Esophagus muscularis mucosa (tissue), 4 donors: ENCODE data around the gene PMIS2. TPM values are rescaled to one million over a fixed set of nuclear protein-coding genes. Genes with fewer than 3 reads are reported as not detected.

Experiments
- DNase-seq: peaks from one replicate; pipeline ENCODE4 v3.0.0-alpha.2; 2017; ENCODE audit errors: extremely low spot score
- H3K27ac ChIP-seq, 4 donors: fragments of 200-600 bp; sonication (generic); replicated peaks in 1 of 4; 1 replicate in 3 of 4; 2 replicates in 1 of 4; pipeline ENCODE4 v1.5.1; 2016 to 2019; ENCODE audit warnings: mild to moderate bottlenecking in 1 of 4
- H3K27me3 ChIP-seq, 4 donors: fragments of 200-600 bp; sonication (generic); one replicate each; pipeline versions ENCODE4 v1.5.1 to v1.6.0; 2016 to 2019
- H3K36me3 ChIP-seq, 4 donors: fragments of 200-600 bp; sonication (generic); one replicate each; pipeline ENCODE4 v1.5.1; 2016 to 2019
- H3K4me1 ChIP-seq, 4 donors: fragments of 200-600 bp; sonication (generic); one replicate each; pipeline ENCODE4 v1.5.1; 2016 to 2019
- H3K4me3 ChIP-seq, 4 donors: fragments of 200-600 bp; sonication (generic); 1 replicate in 2 of 4; 2 replicates in 2 of 4; pipeline ENCODE4 v1.5.1; 2016 to 2019; ENCODE audit warnings: mild to moderate bottlenecking in 4 of 4, moderate library complexity in 1 of 4
- H3K9me3 ChIP-seq, 4 donors: fragments of 200-600 bp; sonication (generic); 1 replicate in 3 of 4; 2 replicates in 1 of 4; pipeline ENCODE4 v1.5.1; 2016 to 2019
- CTCF ChIP-seq, 3 experiments: fragments of 200-600 bp in 2 of 3; fragments of 450-650 bp in 1 of 3; sonication (generic) in 2 of 3; IDR thresholded peaks; one replicate each; pipeline ENCODE4 v1.5.1; 2017 to 2019; ENCODE audit warnings: antibody characterized with exemption in 3 of 3, mild to moderate bottlenecking in 2 of 3, moderate library complexity in 1 of 3
- EP300 ChIP-seq: sonication (generic); formaldehyde crosslinking; IDR thresholded peaks from one replicate; pipeline ENCODE4 v1.6.1; 2017; ENCODE audit warnings: antibody characterized with exemption
- POLR2A ChIP-seq: fragments of 450-650 bp; IDR thresholded peaks from one replicate; pipeline ENCODE4 v1.6.1; 2017; ENCODE audit warnings: antibody characterized with exemption, moderate library complexity, mild to moderate bottlenecking, low read depth
- POLR2AphosphoS5 ChIP-seq, 2 donors: sonication (generic); formaldehyde crosslinking; IDR thresholded peaks; one replicate each; pipeline ENCODE4 v1.6.1; 2017; ENCODE audit warnings: antibody characterized with exemption in 2 of 2
- WGBS: methylation state at CpG from one replicate; pipeline ENCODE4 v1.1.5; 2018; 5-methylcytosine and 5-hydroxymethylcytosine counted together
- intact Hi-C: fragments of 100-400 bp; cut with DNase I; formaldehyde crosslinking; loops from one replicate; pipeline ENCODE4 v1.15.1; 2023
- total RNA-seq, 4 donors: library from RNA; depleted of rRNA; stranded (reverse); fragments of >200 nt; gene quantifications; one replicate each; pipeline versions ENCODE4 v1.1.0 to v1.2.1, GENCODE V29; 2016

Gene PMIS2
- total RNA-seq, 4 donors from 2014 or later = not detected

DNA sequence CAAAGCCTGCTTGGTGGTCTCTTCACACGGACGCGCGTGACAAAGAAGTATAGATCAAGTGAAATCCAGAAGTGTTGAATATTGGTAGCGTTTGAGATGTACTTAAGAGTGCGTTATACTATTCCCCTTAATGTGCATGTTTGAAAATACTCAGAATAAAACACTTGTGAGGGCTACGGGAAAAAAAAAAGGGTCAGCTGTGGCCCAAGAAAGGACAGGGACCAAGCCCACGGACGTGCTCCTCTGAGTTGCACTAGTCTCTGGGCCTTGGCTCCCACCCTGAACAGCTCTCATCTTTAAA, 42.2 kb downstream of the PMIS2 start:
- intact Hi-C loops = loop anchor here (2.0 to 5.0 kb wide), 2 partner anchors 15 to 81 kb away; partner anchors contain the start of gene TMEM147

GRCh38 chr19:35628565-35629331, 42.8 kb downstream of the PMIS2 start, which contains the start of gene RBM42:
TSS of gene RBM42 (plus strand) at chr19:35629036. CDS start at chr19:35629154, 118 bp downstream.
- H3K4me1 ChIP-seq = peaks cover 19 to 32% (median 28%) of the 10 kb centered on the region in 4 donors
- no peaks in the 10 kb centered on the region for H3K9me3 ChIP-seq
- peaks cover 36 to 38% (median 37%) of the 10 kb centered on the region in 4 donors for H3K36me3 ChIP-seq
- intact Hi-C loops = loop anchor here (2.0 to 5.0 kb wide), 2 partner anchors 14 to 81 kb away; partner anchors contain the start of gene TMEM147
- H3K27ac ChIP-seq = peak within 1 kb of the TSS; percentile 86 to 96 (median 92)
- H3K4me3 ChIP-seq = peak within 1 kb of the TSS; percentile 88 to 99 (median 94)
- H3K27me3 ChIP-seq = no peaks in the 10 kb centered on the region
- peak; percentile 100 for DNase-seq
- WGBS = 0% methylated on average over 18 of the region's 56 CpGs
- peak in 1 of 3 experiments; percentile 41 for TF ChIP-seq CTCF (IDR thresholded peaks at IDR 0.05)
- TF ChIP-seq POLR2AphosphoS5 (IDR thresholded peaks at IDR 0.05) = peak; percentile 95
- no peak for TF ChIP-seq EP300
- peak; percentile 49 for TF ChIP-seq POLR2A

More for the DNA sequence above, 42.2 kb downstream of the PMIS2 start:
- DNase-seq = no peak
- no peak for TF ChIP-seq EP300
- no peak for TF ChIP-seq POLR2AphosphoS5 (IDR thresholded peaks at IDR 0.05)
- Histone ChIP-seq H3K27ac (peak overlapping the region; percentile 86 to 96 (median 92)), H3K4me3 (peak overlapping the region; percentile 88 to 99 (median 94)), H3K36me3 (peaks cover 31 to 33% (median 32%) of the 10 kb centered on the region in 4 donors), H3K9me3 (no peaks in the 10 kb centered on the region), H3K27me3 (no peaks in the 10 kb centered on the region), H3K4me1 (peaks cover 19 to 32% (median 28%) of the 10 kb centered on the region in 4 donors)
- 16% methylated on average over 9 of the region's 9 CpGs for WGBS

DNA sequence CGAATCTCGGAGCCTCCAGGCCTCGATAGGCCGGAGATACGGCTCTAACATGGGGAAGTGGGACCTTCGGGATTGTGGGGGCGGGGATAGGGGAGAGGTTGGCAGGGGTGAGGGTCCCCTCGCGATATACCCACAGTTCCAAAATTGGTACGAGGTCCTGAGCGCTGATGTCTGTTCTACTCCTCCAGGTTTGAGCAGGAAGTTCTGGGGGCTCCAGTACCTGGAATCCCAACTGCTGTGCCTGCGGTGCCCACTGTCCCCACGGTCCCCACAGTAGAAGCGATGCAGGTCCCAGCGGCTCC, 43.3 kb downstream of the PMIS2 start:
- H3K36me3 ChIP-seq = peaks cover 42 to 44% (median 43%) of the 10 kb centered on the region in 4 donors
- intact Hi-C loops = loop anchor here (2.0 to 5.0 kb wide), 2 partner anchors 14 to 82 kb away; partner anchors contain the start of gene TMEM147
- no peak for DNase-seq
- H3K27me3 ChIP-seq = no peaks in the 10 kb centered on the region
- no peaks in the 10 kb centered on the region for H3K9me3 ChIP-seq
- H3K27ac ChIP-seq = peak overlapping the region; percentile 86 to 96 (median 92)
- 9% methylated on average over 11 of the region's 15 CpGs for WGBS
- TF ChIP-seq CTCF (IDR thresholded peaks at IDR 0.05) = no peak
- TF ChIP-seq POLR2A = no peak
- TF ChIP-seq EP300 = no peak
- no peak for TF ChIP-seq POLR2AphosphoS5 (IDR thresholded peaks at IDR 0.05)
- H3K4me1 ChIP-seq = peaks cover 19 to 32% (median 28%) of the 10 kb centered on the region in 4 donors
- H3K4me3 ChIP-seq = peak overlapping the region; percentile 88 to 99 (median 94)

DNA sequence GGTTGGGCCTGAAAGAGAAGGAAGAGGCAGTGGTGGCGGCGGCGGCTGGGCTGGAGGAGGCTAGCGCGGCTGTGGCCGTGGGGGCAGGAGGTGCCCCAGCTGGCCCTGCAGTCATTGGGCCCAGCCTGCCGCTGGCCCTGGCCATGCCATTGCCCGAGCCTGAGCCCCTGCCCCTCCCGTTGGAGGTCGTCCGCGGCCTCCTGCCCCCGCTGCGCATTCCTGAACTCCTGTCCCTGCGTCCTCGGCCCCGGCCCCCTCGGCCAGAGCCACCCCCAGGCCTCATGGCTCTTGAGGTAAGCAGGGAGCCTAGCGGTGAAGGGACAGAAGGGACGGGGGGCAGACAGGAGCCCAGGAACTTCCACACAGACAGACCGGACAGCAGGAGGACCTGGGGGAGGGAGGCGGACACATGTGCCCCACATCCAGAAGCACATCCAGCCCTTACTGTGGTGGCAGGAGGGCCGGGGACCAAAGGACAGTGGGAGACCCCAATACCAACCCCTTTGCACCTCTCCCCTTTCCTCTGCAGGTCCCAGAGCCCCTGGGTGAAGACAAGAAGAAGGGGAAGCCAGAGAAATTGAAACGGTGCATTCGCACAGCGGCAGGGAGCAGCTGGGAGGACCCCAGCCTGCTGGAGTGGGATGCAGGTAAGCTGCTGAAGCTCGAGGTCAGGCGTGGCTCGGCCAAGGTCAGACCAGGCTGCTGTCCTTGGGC, 47.9 kb downstream of the PMIS2 start:
- H3K27me3 ChIP-seq = no peaks in the 10 kb centered on the region
- H3K9me3 ChIP-seq = no peaks in the 10 kb centered on the region
- TF ChIP-seq POLR2AphosphoS5 (IDR thresholded peaks at IDR 0.05) (no peak), CTCF (IDR thresholded peaks at IDR 0.05) (no peak), POLR2A (no peak)
- H3K36me3 ChIP-seq = peaks cover 73 to 83% (median 83%) of the 10 kb centered on the region in 4 donors
- H3K27ac ChIP-seq = no peak overlapping the region
- 90% methylated on average over 24 of the region's 29 CpGs for WGBS
- intact Hi-C loops = no loop called here
- no peak for DNase-seq
- peaks cover 12 to 23% (median 19%) of the 10 kb centered on the region in 4 donors for H3K4me1 ChIP-seq
- H3K4me3 ChIP-seq = no peak overlapping the region

- no peak for DNase-seq
- no peak for TF ChIP-seq POLR2A
- TF ChIP-seq CTCF (IDR thresholded peaks at IDR 0.05) = no peak
- TF ChIP-seq POLR2AphosphoS5 (IDR thresholded peaks at IDR 0.05) = no peak
- TF ChIP-seq EP300 = no peak
- Histone ChIP-seq H3K4me3 (no peak overlapping the region), H3K36me3 (peaks cover 55 to 68% (median 66%) of the 10 kb centered on the region in 4 donors), H3K4me1 (peaks cover 0 to 3% (median 3%) of the 10 kb centered on the region in 4 donors), H3K9me3 (no peaks in the 10 kb centered on the region), H3K27me3 (no peaks in the 10 kb centered on the region), H3K27ac (no peak overlapping the region)
- intact Hi-C loops = no loop called here
- 89% methylated on average over 3 of the region's 3 CpGs for WGBS
Measured at GRCh38 chr19:35636651-35637050, 50.7 kb downstream of the PMIS2 start.
